ENCODE measurements around the gene PPIL1. TPM values are rescaled to one million over a fixed set of nuclear protein-coding genes. Genes with fewer than 3 reads are reported as not detected.

PPIL1 gene
- total RNA-seq, 1 experiment from 2014 or later = 64.2 TPM

- Mint-ChIP-seq H3K4me3 (peak within 1 kb of the TSS; percentile 91), H3K4me1 (peaks cover 17% of the 10 kb centered on the region), H3K9me3 (peaks cover 8% of the 10 kb centered on the region), H3K27me3 (ENCODE audit: low read depth) (no peaks in the 10 kb centered on the region), H3K27ac (peak within 1 kb of the TSS; percentile 96), H3K36me3 (peaks cover 4% of the 10 kb centered on the region)
- peak; percentile 95 for DNase-seq (ENCODE audit: low spot score)
- peak; percentile 99 for ATAC-seq
- CTCF ChIA-PET = interaction anchor here (0.6 to 3.8 kb wide), 49 partner anchors 8 to 376 kb away, joined by 3 to 70 read pairs (median 4); partner anchors contain the start of genes MTCH1, PI16 and PPIL1
- POLR2A ChIA-PET = interaction anchor here (1.4 kb wide), 1 partner anchor 11 kb away, joined by 8 read pairs; the partner anchor contains the start of gene PPIL1
- TF ChIP-seq E2F1 (CRISPR knock-in tag; IDR thresholded peaks at IDR 0.05) (no peak), E2F5 (CRISPR knock-in tag; IDR thresholded peaks at IDR 0.05) (0 out of 2 replicates have a peak, but pooled peaks have one; percentile 38), NFATC4 (CRISPR knock-in tag; IDR thresholded peaks at IDR 0.05) (no peak), ATF6 (CRISPR knock-in tag; IDR thresholded peaks at IDR 0.05) (no peak), GABPB1 (CRISPR knock-in tag; IDR thresholded peaks at IDR 0.05) (peak; percentile 87; the same call in 1 of the 2 replicates), ZNF232 (CRISPR knock-in tag; IDR thresholded peaks at IDR 0.05) (no peak), TEAD1 (CRISPR knock-in tag; IDR thresholded peaks at IDR 0.05) (no peak), MYBL2 (CRISPR knock-in tag; IDR thresholded peaks at IDR 0.05) (no peak), ATF1 (CRISPR knock-in tag; IDR thresholded peaks at IDR 0.05) (no peak), ETV6 (CRISPR knock-in tag; IDR thresholded peaks at IDR 0.05) (peak; percentile 99), SOX15 (CRISPR knock-in tag; IDR thresholded peaks at IDR 0.05) (no peak), ZNF396 (CRISPR knock-in tag; IDR thresholded peaks at IDR 0.05; ENCODE audit: borderline replicate concordance) (no peak), TEAD4 (CRISPR knock-in tag; IDR thresholded peaks at IDR 0.05) (no peak), FOXK1 (CRISPR knock-in tag; IDR thresholded peaks at IDR 0.05) (peak; percentile 96), ESRRA (CRISPR knock-in tag; IDR thresholded peaks at IDR 0.05; ENCODE audit: borderline replicate concordance) (no peak), AFF4 (CRISPR knock-in tag; IDR thresholded peaks at IDR 0.05; ENCODE audit: borderline replicate concordance) (no peak), PREB (CRISPR knock-in tag; IDR thresholded peaks at IDR 0.05; ENCODE audit: borderline replicate concordance) (no peak), SP1 (CRISPR knock-in tag; conservative IDR thresholded peaks at IDR 0.05) (peak; percentile 64; the same call in 1 of the 2 replicates), GTF2I (CRISPR knock-in tag; conservative IDR thresholded peaks at IDR 0.05) (no peak), GRHL2 (CRISPR knock-in tag; IDR thresholded peaks at IDR 0.05; ENCODE audit: insufficient replicate concordance, severe bottlenecking) (no peak), IRF2 (CRISPR knock-in tag; IDR thresholded peaks at IDR 0.05; ENCODE audit: borderline replicate concordance, low read depth) (no peak), MAX (CRISPR knock-in tag; IDR thresholded peaks at IDR 0.05) (peak; percentile 82), FOXJ3 (CRISPR knock-in tag; IDR thresholded peaks at IDR 0.05; ENCODE audit: borderline replicate concordance) (no peak), NFE2L1 (CRISPR knock-in tag; IDR thresholded peaks at IDR 0.05) (no peak), ELF4 (CRISPR knock-in tag; IDR thresholded peaks at IDR 0.05; ENCODE audit: low read depth) (no peak), USF1 (CRISPR knock-in tag; IDR thresholded peaks at IDR 0.05) (no peak), MXD4 (CRISPR knock-in tag; IDR thresholded peaks at IDR 0.05; ENCODE audit: borderline replicate concordance) (no peak)
Observed at GRCh38 chr6:36885461-36886401, 11.1 kb upstream of the PPIL1 start, which contains the start of gene C6orf89. TSS of gene C6orf89 (plus strand) at chr6:36885952. CDS start at chr6:36899445, 13,493 bp downstream.
